ENCODE data around the gene PA2G4. TPM values are rescaled to one million over a fixed set of nuclear protein-coding genes. Genes with fewer than 3 reads are reported as not detected.

The PA2G4 gene
- polyA plus RNA-seq, 6 donors from 2014 or later, result 124 to 141 (median 132) TPM

- Mint-ChIP-seq H3K27me3 (peaks cover 28 to 51% (median 31%) of the 10 kb centered on the region in 3 donors), H3K36me3 (no peaks in the 10 kb centered on the region), H3K4me3 (peak overlapping the region in 5 of 8 donors; percentile 52 to 83 (median 77)), H3K27ac (no peak overlapping the region), H3K4me1 (peaks cover 5 to 8% (median 5%) of the 10 kb centered on the region in 3 donors), H3K9me3 (no peaks in the 10 kb centered on the region)
- ATAC-seq (ENCODE audit: low read depth in 2 of 2), result no peak
- DNase-seq, result no peak
Observed at GRCh38 chr12:56081393-56082347, 22.7 kb upstream of the PA2G4 start.

GRCh38 chr12:56082382-56082781 is 22.0 kb upstream of the PA2G4 start:
- peaks cover 28 to 51% (median 29%) of the 10 kb centered on the region in 3 donors for H3K27me3 Mint-ChIP-seq
- no peak for DNase-seq
- peak overlapping the region in 1 of 8 donors; percentile 33 for H3K4me3 Mint-ChIP-seq
- no peak for ATAC-seq (ENCODE audit: low read depth in 2 of 2)
- peaks cover 5 to 8% (median 5%) of the 10 kb centered on the region in 3 donors for H3K4me1 Mint-ChIP-seq
- H3K36me3 Mint-ChIP-seq, result no peaks in the 10 kb centered on the region
- H3K9me3 Mint-ChIP-seq, result no peaks in the 10 kb centered on the region
- no peak overlapping the region for H3K27ac Mint-ChIP-seq

GRCh38 chr12:56082967-56083366 is 21.4 kb upstream of the PA2G4 start:
- Mint-ChIP-seq H3K4me3 (no peak overlapping the region), H3K36me3 (no peaks in the 10 kb centered on the region), H3K27me3 (peaks cover 28 to 51% (median 32%) of the 10 kb centered on the region in 3 donors), H3K9me3 (no peaks in the 10 kb centered on the region), H3K4me1 (peaks cover 5 to 8% (median 5%) of the 10 kb centered on the region in 3 donors), H3K27ac (no peak overlapping the region)
- DNase-seq (no peak), ATAC-seq (ENCODE audit: low read depth in 2 of 2) (no peak)

- Mint-ChIP-seq H3K27me3 (peaks cover 28 to 49% (median 28%) of the 10 kb centered on the region in 3 donors), H3K27ac (no peak overlapping the region), H3K36me3 (no peaks in the 10 kb centered on the region), H3K4me1 (peaks cover 5 to 6% (median 5%) of the 10 kb centered on the region in 3 donors), H3K9me3 (no peaks in the 10 kb centered on the region), H3K4me3 (no peak overlapping the region)
- DNase-seq (no peak), ATAC-seq (ENCODE audit: low read depth in 2 of 2) (no peak)
Observed at GRCh38 chr12:56084958-56085543, 19.3 kb upstream of the PA2G4 start.

GRCh38 chr12:56086096-56086495 is 18.3 kb upstream of the PA2G4 start:
- Mint-ChIP-seq H3K4me1 (peaks cover 0 to under 1% (median 0%) of the 10 kb centered on the region in 3 donors), H3K36me3 (no peaks in the 10 kb centered on the region), H3K4me3 (peak overlapping the region in 1 of 8 donors; percentile 12), H3K27ac (no peak overlapping the region), H3K9me3 (no peaks in the 10 kb centered on the region), H3K27me3 (peaks cover 19 to 46% (median 23%) of the 10 kb centered on the region in 3 donors)
- no peak for ATAC-seq (ENCODE audit: low read depth in 2 of 2)
- no peak for DNase-seq

GRCh38 chr12:56086608-56087007 is 17.8 kb upstream of the PA2G4 start:
- peak overlapping the region in 1 of 6 donors; percentile 47 for H3K27ac Mint-ChIP-seq
- no peak for ATAC-seq (ENCODE audit: low read depth in 2 of 2)
- H3K9me3 Mint-ChIP-seq, result no peaks in the 10 kb centered on the region
- no peaks in the 10 kb centered on the region for H3K4me1 Mint-ChIP-seq
- H3K27me3 Mint-ChIP-seq, result peaks cover 14 to 41% (median 23%) of the 10 kb centered on the region in 3 donors
- peak overlapping the region in 1 of 8 donors; percentile 12 for H3K4me3 Mint-ChIP-seq
- H3K36me3 Mint-ChIP-seq, result no peaks in the 10 kb centered on the region
- no peak for DNase-seq

GRCh38 chr12:56087220-56087619 is 17.1 kb upstream of the PA2G4 start:
- Mint-ChIP-seq H3K9me3 (no peaks in the 10 kb centered on the region), H3K27ac (no peak overlapping the region), H3K27me3 (peaks cover 8 to 34% (median 26%) of the 10 kb centered on the region in 3 donors), H3K36me3 (no peaks in the 10 kb centered on the region), H3K4me1 (no peaks in the 10 kb centered on the region), H3K4me3 (no peak overlapping the region)
- ATAC-seq (ENCODE audit: low read depth in 2 of 2), result no peak
- DNase-seq, result no peak

GRCh38 chr12:56097738-56098137 is 6.6 kb upstream of the PA2G4 start:
- no peaks in the 10 kb centered on the region for H3K9me3 Mint-ChIP-seq
- ATAC-seq (ENCODE audit: low read depth in 2 of 2), result no peak
- peaks cover 6 to 45% (median 44%) of the 10 kb centered on the region in 3 donors for H3K27me3 Mint-ChIP-seq
- H3K36me3 Mint-ChIP-seq, result no peaks in the 10 kb centered on the region
- H3K4me3 Mint-ChIP-seq, result no peak overlapping the region
- DNase-seq, result no peak
- H3K27ac Mint-ChIP-seq, result peak overlapping the region in 1 of 6 donors; percentile 82
- peaks cover 0 to 5% (median 0%) of the 10 kb centered on the region in 3 donors for H3K4me1 Mint-ChIP-seq

- DNase-seq, result no peak
- no peak for ATAC-seq (ENCODE audit: low read depth in 2 of 2)
- peaks cover 0 to 11% (median 5%) of the 10 kb centered on the region in 3 donors for H3K4me1 Mint-ChIP-seq
- no peak overlapping the region for H3K4me3 Mint-ChIP-seq
- H3K27ac Mint-ChIP-seq, result peak overlapping the region in 1 of 6 donors; percentile 45
- H3K36me3 Mint-ChIP-seq, result no peaks in the 10 kb centered on the region
- no peaks in the 10 kb centered on the region for H3K9me3 Mint-ChIP-seq
- H3K27me3 Mint-ChIP-seq, result peaks cover 6 to 36% (median 35%) of the 10 kb centered on the region in 3 donors
Observed at GRCh38 chr12:56098592-56098991, 5.8 kb upstream of the PA2G4 start.

GRCh38 chr12:56099787-56100186 is 4.6 kb upstream of the PA2G4 start:
- Mint-ChIP-seq H3K27me3 (peaks cover 6 to 25% (median 25%) of the 10 kb centered on the region in 3 donors), H3K9me3 (no peaks in the 10 kb centered on the region), H3K36me3 (no peaks in the 10 kb centered on the region), H3K4me3 (no peak overlapping the region), H3K4me1 (peaks cover 9 to 22% (median 16%) of the 10 kb centered on the region in 3 donors), H3K27ac (no peak overlapping the region)
- ATAC-seq (ENCODE audit: low read depth in 2 of 2), result no peak
- no peak for DNase-seq

- ATAC-seq (ENCODE audit: low read depth in 2 of 2) (no peak), DNase-seq (no peak)
- Mint-ChIP-seq H3K4me3 (peak overlapping the region in 1 of 8 donors; percentile 50), H3K4me1 (peaks cover 19 to 35% (median 28%) of the 10 kb centered on the region in 3 donors), H3K36me3 (no peaks in the 10 kb centered on the region), H3K9me3 (no peaks in the 10 kb centered on the region), H3K27ac (no peak overlapping the region), H3K27me3 (peaks cover 0 to 13% (median 12%) of the 10 kb centered on the region in 3 donors)
Observed at GRCh38 chr12:56101045-56101444, 3.3 kb upstream of the PA2G4 start.

GRCh38 chr12:56102683-56103065 is 1.7 kb upstream of the PA2G4 start:
- no peaks in the 10 kb centered on the region for H3K9me3 Mint-ChIP-seq
- H3K4me3 Mint-ChIP-seq, result peak overlapping the region in 1 of 8 donors; percentile 95
- H3K36me3 Mint-ChIP-seq, result no peaks in the 10 kb centered on the region
- H3K27ac Mint-ChIP-seq, result peak overlapping the region in 1 of 6 donors; percentile 62
- peaks cover 0 to 3% (median 2%) of the 10 kb centered on the region in 3 donors for H3K27me3 Mint-ChIP-seq
- ATAC-seq (ENCODE audit: low read depth in 2 of 2), result no peak
- H3K4me1 Mint-ChIP-seq, result peaks cover 19 to 39% (median 36%) of the 10 kb centered on the region in 3 donors
- DNase-seq, result no peak

- peak overlapping the region in 7 of 8 donors; percentile 95 to 100 (median 99) for H3K4me3 Mint-ChIP-seq
- H3K4me1 Mint-ChIP-seq, result peaks cover 19 to 37% (median 36%) of the 10 kb centered on the region in 3 donors
- ATAC-seq (ENCODE audit: low read depth in 2 of 2) (no peak), DNase-seq (no peak)
- H3K9me3 Mint-ChIP-seq, result no peaks in the 10 kb centered on the region
- no peaks in the 10 kb centered on the region for H3K36me3 Mint-ChIP-seq
- H3K27ac Mint-ChIP-seq, result peak overlapping the region in 4 of 6 donors; percentile 46 to 98 (median 96)
- no peaks in the 10 kb centered on the region for H3K27me3 Mint-ChIP-seq
Observed at GRCh38 chr12:56103066-56103711, 1.2 kb upstream of the PA2G4 start.

All from naive B cell (primary cell).